Measurements from ENCODE around the gene NCAN.

The NCAN gene

DNA sequence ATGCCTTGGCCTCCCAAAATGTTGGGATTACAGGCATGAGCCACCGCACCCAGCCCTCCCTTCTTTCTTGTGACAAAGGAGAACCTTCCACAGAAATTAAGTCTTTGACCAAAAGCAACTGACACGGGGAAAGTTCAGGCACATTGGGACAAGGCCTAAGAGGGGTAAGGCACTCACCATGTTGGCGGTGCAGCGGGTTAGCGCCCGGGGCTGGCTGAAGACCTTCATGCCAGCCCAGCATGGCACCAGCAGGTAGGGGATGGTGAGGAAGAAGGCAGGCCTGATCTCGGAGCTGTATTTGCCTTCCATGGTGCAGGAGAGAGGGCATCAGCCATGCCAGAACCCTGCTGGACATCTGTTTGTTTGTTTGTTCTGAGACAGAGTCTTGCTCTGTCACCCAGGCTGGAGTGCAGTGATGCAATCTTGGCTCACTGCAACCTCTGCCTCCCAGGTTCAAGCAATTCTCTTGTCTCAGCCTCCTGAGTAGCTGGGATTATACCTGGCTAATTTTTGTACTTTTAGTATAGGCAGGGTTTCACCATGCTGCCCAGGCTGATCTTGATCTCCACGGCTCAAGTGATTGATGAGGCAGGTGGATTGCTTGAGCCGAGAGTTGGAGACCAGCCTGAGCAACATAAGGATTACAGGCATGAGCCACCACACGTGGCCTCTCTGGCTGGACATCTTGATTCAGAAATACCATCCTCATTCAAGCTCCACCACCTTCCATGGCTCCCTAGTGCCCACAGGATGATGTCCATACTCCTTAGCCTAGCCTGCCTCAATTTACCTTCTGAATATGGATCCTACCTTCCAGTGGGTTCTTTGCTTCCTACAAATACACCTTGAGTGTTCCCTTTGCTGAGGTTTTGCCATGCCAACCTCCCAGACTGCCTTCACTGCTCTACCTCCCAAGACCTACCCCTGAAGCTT lies 57.0 kb downstream of the NCAN start:
- no peaks in the 10 kb centered on the region for H3K9me3 ChIP-seq

DNA sequence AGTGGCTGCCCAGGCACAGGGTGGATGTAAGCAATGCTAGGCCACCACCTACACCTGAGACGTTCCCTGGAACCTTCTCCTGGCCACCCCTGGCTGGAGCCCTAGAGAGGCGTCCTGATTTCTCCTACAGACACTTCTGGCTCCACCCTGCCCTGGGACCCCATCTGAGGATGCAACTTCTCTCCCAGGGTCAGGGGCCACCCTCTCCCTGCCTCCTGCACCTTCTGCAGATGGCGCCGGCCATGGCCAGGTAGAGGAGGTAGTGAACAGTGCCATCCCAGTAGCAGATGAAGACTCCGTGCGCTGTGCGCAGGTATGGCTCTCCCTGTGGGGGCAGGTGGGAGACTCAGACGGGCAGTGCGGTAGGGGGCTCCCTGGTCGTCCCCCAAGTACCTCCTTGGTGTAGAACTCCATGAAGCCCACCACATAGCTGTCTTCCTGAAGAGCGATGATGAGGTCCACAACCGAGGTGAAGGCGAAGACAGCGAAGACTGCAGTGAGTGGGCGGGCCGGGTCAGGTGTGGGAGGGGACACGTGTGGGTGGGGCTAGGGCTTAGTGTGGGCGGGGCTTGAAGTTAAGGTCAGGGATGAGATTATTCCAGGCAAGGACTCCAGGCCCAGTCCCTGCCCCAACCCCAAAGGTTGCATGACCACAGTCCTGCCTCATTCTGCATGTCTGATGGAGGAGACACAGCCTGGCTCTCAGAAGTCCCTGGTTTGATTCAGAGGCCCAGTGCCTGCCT lies 58.4 kb downstream of the NCAN start:
- Histone ChIP-seq H3K4me3 (no peak overlapping the region), H3K36me3 (peaks cover 0 to 6% (median 0%) of the 10 kb centered on the region in 3 donors), H3K27ac (no peak overlapping the region), H3K27me3 (peaks cover 0 to 10% of the 10 kb centered on the region in 2 donors), H3K4me1 (peaks cover 0 to 13% (median 9%) of the 10 kb centered on the region in 4 donors), H3K9me3 (no peaks in the 10 kb centered on the region)
- intact Hi-C loops (cut with DNase I; ENCODE audit: low total_unique reads): no loop called here
- TF ChIP-seq, protein P1, sequence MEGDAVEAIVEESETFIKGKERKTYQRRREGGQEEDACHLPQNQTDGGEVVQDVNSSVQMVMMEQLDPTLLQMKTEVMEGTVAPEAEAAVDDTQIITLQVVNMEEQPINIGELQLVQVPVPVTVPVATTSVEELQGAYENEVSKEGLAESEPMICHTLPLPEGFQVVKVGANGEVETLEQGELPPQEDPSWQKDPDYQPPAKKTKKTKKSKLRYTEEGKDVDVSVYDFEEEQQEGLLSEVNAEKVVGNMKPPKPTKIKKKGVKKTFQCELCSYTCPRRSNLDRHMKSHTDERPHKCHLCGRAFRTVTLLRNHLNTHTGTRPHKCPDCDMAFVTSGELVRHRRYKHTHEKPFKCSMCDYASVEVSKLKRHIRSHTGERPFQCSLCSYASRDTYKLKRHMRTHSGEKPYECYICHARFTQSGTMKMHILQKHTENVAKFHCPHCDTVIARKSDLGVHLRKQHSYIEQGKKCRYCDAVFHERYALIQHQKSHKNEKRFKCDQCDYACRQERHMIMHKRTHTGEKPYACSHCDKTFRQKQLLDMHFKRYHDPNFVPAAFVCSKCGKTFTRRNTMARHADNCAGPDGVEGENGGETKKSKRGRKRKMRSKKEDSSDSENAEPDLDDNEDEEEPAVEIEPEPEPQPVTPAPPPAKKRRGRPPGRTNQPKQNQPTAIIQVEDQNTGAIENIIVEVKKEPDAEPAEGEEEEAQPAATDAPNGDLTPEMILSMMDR (IDR thresholded peaks at IDR 0.05): no peak
- no peak for DNase-seq

More for the DNA sequence above, 57.0 kb downstream of the NCAN start:
- no peak overlapping the region for H3K4me3 ChIP-seq
- TF ChIP-seq, protein P1 (IDR thresholded peaks at IDR 0.05): no peak
- intact Hi-C loops (cut with DNase I; ENCODE audit: low total_unique reads): no loop called here
- H3K36me3 ChIP-seq: no peaks in the 10 kb centered on the region
- no peak overlapping the region for H3K27ac ChIP-seq
- H3K4me1 ChIP-seq: peaks cover 0 to 11% (median 9%) of the 10 kb centered on the region in 4 donors
- peaks cover 0 to 16% of the 10 kb centered on the region in 2 donors for H3K27me3 ChIP-seq
- no peak for DNase-seq

DNA sequence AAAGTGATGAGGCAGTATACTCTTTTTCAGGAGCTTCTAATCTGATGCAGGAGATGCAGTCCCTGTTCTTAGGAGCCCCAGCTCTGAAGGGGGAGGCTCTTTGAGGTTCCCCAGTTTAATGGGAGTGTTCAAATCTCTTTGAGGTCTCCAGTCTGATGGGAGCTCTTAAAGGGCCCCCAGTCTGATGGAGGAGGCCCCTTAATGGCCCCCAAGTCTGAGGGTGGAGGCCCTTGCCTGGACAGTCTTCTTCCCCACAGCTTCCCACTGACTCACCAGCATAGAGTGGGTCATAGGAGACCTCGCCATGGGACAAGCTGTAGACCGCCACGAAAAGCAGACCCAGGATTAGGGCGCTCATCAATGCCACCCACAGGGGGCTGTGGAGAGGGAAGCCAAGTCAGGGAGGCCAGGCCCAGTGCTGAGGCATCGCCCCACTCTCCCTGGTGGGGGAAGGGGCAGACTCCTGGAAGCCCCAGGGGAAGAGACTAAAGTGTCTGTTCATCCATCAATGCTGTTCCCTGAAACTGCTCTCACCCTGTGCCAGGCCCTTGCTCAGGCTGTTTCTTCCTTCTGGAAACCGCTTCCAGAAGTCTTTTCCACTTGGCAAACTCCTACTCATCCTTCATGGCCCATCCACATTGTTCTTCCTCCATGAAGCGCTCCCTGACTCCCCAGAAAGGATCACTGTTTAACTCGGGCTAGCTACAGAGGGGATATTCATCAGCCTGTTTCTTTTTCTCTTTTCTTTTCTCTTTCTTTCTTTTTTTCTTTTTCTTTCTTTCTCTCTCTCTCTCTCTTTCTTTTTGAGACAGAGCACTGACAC lies 59.2 kb downstream of the NCAN start:
- H3K27me3 ChIP-seq: peaks cover 0 to 10% of the 10 kb centered on the region in 2 donors
- no peak for DNase-seq
- peaks cover 5 to 14% (median 8%) of the 10 kb centered on the region in 3 donors for H3K36me3 ChIP-seq
- H3K9me3 ChIP-seq: no peaks in the 10 kb centered on the region
- no peak overlapping the region for H3K4me3 ChIP-seq
- peaks cover 0 to 13% (median 9%) of the 10 kb centered on the region in 4 donors for H3K4me1 ChIP-seq
- H3K27ac ChIP-seq: no peak overlapping the region
- TF ChIP-seq, protein P1 (IDR thresholded peaks at IDR 0.05): no peak
- intact Hi-C loops (cut with DNase I; ENCODE audit: low total_unique reads): no loop called here

DNA sequence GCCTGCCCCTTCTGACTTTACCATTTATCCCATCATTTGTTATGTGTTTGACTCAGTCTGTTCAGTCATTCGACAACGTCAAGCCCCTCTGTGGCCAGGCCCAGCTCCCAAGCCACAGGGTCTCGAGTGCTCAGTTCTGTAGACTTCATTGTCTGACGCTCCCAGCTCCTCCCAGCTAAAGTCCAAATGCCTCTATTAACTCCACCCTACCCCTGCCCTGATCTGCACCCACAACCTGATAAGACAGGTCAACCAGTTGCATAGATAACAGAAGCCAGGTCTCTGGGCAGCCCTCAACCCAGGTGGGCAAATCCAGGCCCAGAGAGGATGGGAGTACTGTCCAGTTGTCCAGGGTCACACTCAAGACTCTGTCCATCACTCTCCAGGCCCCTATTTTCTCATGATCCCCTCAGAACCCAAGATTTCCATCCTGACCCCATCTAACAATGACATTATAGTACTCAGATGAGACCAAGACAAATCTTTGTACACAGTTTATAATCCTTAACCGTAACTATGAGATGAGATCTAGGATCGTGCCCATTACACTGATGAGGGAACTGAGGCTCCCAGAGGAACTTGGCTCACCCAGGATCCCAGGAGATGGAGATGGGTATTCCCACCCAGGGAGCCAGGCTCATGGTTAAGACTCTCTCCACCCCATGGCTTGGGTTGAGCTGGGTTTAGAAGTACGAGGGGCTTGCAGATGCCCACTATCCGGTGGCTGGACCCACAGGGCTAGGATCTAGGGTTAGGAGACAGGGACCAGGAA lies 60.3 kb downstream of the NCAN start:
- Histone ChIP-seq H3K4me1 (peaks cover 0 to 13% (median 9%) of the 10 kb centered on the region in 4 donors), H3K9me3 (no peaks in the 10 kb centered on the region), H3K27ac (no peak overlapping the region), H3K4me3 (no peak overlapping the region), H3K27me3 (peaks cover 0 to 10% of the 10 kb centered on the region in 2 donors), H3K36me3 (peaks cover 16 to 25% (median 18%) of the 10 kb centered on the region in 3 donors)
- no peak for DNase-seq
- TF ChIP-seq, protein P1 (IDR thresholded peaks at IDR 0.05): no peak
- intact Hi-C loops (cut with DNase I; ENCODE audit: low total_unique reads): no loop called here

All from tibial artery (tissue), 4 donors.